GM23248 (cell line): ENCODE results near the gene SLC26A5.
A peak's percentile ranks its signal among the peaks of the same experiment; 100 is the strongest.

ENCODE experiments used
- EZH2 ChIP-seq: fragments of 200-600 bp; sonication (generic); IDR thresholded peaks from 2 replicates; pipeline ENCODE4 v1.6.1; 2018; ENCODE audit warnings: antibody characterized with exemption, mild to moderate bottlenecking; ENCODE audit not compliant: insufficient read depth, poor library complexity, severe bottlenecking
- EZH2phosphoT487 ChIP-seq: fragments of 200-600 bp; sonication (generic); IDR thresholded peaks from 2 replicates; pipeline ENCODE4 v1.6.1; 2018; ENCODE audit warnings: antibody characterized with exemption, moderate library complexity, mild to moderate bottlenecking, low read depth; ENCODE audit not compliant: insufficient read depth

DNA sequence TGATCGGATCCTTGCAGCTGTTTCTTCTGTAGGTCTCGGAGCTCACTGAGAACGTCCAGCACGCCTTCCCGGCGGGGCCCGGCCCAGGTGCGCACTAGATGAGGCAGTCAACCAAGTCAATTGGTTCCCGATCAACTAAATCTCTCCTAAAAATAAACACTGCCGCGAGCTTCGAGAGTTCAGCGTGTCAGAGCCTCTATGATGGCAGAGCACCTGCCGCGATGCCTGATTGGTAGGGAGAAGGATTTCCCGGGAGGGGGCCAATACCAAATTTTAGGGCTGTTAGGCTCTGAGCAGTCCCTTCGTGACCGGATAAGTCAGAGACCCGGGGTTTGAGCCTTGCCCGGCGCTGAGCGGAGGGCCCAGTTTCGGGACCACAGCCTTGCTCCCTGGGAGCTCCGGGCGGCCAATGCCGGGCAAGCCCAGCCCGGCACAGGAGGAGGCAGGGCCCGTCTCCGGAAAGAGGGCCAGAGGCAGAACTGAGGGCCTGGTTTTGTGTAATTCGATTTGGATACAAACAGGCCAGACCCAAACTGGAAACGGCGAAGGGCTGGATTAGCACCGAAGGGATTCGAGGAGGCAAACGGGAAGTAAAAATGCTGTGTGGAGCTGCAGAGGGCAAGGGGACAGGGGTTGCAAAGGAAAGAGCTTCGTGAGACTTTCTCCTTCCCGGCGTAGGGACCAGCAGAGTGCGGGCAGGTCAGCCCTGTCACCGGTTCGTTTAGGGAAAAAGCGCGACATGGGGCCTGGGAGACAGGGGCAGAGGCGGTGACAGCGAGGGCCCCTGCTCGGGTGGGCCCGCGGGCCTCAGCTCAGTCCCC is 569 bp downstream of the SLC26A5 start:
- peak; percentile 75; the same call in 1 of the 2 replicates for TF ChIP-seq EZH2phosphoT487
- peak; percentile 27 for TF ChIP-seq EZH2
